ENCODE results near the gene NEGR1. TPM values are rescaled to one million over a fixed set of nuclear protein-coding genes. Genes with fewer than 3 reads are reported as not detected.

NEGR1 gene
- total and polyA plus RNA-seq, 9 of the 15 experiments (the other 6 are each of a cell fraction or from before 2014, with no cell fraction given): not detected

DNA sequence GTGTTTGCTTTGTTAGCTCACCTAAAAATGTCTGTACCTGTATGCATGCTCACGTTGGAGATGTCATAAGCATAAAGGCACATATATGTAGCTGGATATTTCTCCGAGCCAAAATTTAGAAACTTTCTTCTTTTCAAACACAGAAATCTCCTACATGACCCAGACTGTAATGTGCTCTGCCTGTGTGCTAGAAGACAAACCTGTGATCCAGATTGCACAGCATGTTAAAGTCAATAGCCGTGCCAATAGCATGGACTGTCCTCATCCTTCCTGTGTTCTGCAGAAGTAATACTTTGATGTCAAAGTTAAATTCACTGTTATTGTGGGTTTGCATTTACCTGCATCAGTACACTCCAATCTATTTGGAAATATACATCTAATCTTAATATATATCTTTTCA, 855.3 kb downstream of the NEGR1 start:
- 0% methylated on average over 3 of the region's 3 CpGs for WGBS (ENCODE audit: insufficient coverage, low coverage, missing lambda C conversion rate)

More for the DNA sequence above, 855.3 kb downstream of the NEGR1 start:
- Histone ChIP-seq H3K4me2 (ENCODE audit: insufficient read depth, low read length) (no peak overlapping the region), H3K4me3 (no peak overlapping the region), H2AFZ (ENCODE audit: low read depth, low read length) (no peak overlapping the region), H3K36me3 (ENCODE audit: control insufficient read depth, insufficient read depth, low read length) (no peaks in the 10 kb centered on the region), H3K27me3 (ENCODE audit: control insufficient read depth in 2 of 2, insufficient read depth in 2 of 2, low read length in 2 of 2) (no peaks in the 10 kb centered on the region), H4K20me1 (replicated peaks; ENCODE audit: control insufficient read depth, insufficient read depth, low read length) (no peaks in the 10 kb centered on the region), H3K9ac (ENCODE audit: insufficient read depth in 1 of 2, low read depth in 2 of 2, low read length in 2 of 2) (no peak overlapping the region), H3K27ac (ENCODE audit: extremely low read depth, low read depth, low read length) (no peak overlapping the region), H3K9me3 (replicated peaks; ENCODE audit: control insufficient read depth, insufficient read depth, low read depth, low read length) (no peaks in the 10 kb centered on the region), H3K9me1 (ENCODE audit: control insufficient read depth, insufficient read depth, low read length) (no peaks in the 10 kb centered on the region), H3K79me2 (ENCODE audit: control insufficient read depth, insufficient read depth, low read length) (no peaks in the 10 kb centered on the region), H3K4me1 (replicated peaks in 1 of 2; ENCODE audit: control insufficient read depth in 2 of 2, insufficient read depth in 2 of 2, low read length in 2 of 2) (no peaks in the 10 kb centered on the region)
- no peak for DNase-seq (ENCODE audit: extremely low read depth in 1 of 4, low spot score in 3 of 4)
- no peak for ATAC-seq
- no peak for FAIRE-seq
- ChIA-PET POLR2A (no interaction called here), CTCF (ENCODE audit: low intra/inter-chr PET ratio) (no interaction called here)
- BruUV-seq (replicated peaks): no TSS peak
- intact Hi-C loops (cut with micrococcal nuclease) (no loop called here), in situ Hi-C loops (cut with MboI) (no loop called here)
- TF ChIP-seq, protein P1, sequence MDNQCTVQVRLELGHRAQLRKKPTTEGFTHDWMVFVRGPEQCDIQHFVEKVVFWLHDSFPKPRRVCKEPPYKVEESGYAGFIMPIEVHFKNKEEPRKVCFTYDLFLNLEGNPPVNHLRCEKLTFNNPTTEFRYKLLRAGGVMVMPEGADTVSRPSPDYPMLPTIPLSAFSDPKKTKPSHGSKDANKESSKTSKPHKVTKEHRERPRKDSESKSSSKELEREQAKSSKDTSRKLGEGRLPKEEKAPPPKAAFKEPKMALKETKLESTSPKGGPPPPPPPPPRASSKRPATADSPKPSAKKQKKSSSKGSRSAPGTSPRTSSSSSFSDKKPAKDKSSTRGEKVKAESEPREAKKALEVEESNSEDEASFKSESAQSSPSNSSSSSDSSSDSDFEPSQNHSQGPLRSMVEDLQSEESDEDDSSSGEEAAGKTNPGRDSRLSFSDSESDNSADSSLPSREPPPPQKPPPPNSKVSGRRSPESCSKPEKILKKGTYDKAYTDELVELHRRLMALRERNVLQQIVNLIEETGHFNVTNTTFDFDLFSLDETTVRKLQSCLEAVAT (IDR thresholded peaks at IDR 0.05): no peak
- TF ChIP-seq ZFPM2 (CRISPR knock-in tag; IDR thresholded peaks at IDR 0.05) (no peak), ZMIZ1 (IDR thresholded peaks at IDR 0.05; ENCODE audit: low read depth in 2 of 2, low read length in 2 of 2) (no peak), NCOR1 (IDR thresholded peaks at IDR 0.05) (no peak), ZNF589 (CRISPR knock-in tag; IDR thresholded peaks at IDR 0.05; ENCODE audit: low read depth) (no peak), TAF15 (IDR thresholded peaks at IDR 0.05; ENCODE audit: low read depth, low read length) (no peak), RBM14 (IDR thresholded peaks at IDR 0.05; ENCODE audit: borderline replicate concordance, insufficient read depth, low read depth, low read length) (no peak), WHSC1 (IDR thresholded peaks at IDR 0.05; ENCODE audit: low read length) (no peak), MAFF (IDR thresholded peaks at IDR 0.05; ENCODE audit: low read length) (no peak)
- TF ChIP-seq, protein P2, sequence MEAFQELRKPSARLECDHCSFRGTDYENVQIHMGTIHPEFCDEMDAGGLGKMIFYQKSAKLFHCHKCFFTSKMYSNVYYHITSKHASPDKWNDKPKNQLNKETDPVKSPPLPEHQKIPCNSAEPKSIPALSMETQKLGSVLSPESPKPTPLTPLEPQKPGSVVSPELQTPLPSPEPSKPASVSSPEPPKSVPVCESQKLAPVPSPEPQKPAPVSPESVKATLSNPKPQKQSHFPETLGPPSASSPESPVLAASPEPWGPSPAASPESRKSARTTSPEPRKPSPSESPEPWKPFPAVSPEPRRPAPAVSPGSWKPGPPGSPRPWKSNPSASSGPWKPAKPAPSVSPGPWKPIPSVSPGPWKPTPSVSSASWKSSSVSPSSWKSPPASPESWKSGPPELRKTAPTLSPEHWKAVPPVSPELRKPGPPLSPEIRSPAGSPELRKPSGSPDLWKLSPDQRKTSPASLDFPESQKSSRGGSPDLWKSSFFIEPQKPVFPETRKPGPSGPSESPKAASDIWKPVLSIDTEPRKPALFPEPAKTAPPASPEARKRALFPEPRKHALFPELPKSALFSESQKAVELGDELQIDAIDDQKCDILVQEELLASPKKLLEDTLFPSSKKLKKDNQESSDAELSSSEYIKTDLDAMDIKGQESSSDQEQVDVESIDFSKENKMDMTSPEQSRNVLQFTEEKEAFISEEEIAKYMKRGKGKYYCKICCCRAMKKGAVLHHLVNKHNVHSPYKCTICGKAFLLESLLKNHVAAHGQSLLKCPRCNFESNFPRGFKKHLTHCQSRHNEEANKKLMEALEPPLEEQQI (IDR thresholded peaks at IDR 0.05): no peak
- TF ChIP-seq, protein P3, sequence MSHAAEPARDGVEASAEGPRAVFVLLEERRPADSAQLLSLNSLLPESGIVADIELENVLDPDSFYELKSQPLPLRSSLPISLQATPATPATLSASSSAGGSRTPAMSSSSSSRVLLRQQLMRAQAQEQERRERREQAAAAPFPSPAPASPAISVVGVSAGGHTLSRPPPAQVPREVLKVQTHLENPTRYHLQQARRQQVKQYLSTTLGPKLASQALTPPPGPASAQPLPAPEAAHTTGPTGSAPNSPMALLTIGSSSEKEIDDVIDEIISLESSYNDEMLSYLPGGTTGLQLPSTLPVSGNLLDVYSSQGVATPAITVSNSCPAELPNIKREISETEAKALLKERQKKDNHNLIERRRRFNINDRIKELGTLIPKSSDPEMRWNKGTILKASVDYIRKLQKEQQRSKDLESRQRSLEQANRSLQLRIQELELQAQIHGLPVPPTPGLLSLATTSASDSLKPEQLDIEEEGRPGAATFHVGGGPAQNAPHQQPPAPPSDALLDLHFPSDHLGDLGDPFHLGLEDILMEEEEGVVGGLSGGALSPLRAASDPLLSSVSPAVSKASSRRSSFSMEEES (CRISPR knock-in tag; IDR thresholded peaks at IDR 0.05): no peak
